ENCODE data around the gene RAF1.
A peak's percentile ranks its signal among the peaks of the same experiment; 100 is the strongest.

Gene RAF1

DNA sequence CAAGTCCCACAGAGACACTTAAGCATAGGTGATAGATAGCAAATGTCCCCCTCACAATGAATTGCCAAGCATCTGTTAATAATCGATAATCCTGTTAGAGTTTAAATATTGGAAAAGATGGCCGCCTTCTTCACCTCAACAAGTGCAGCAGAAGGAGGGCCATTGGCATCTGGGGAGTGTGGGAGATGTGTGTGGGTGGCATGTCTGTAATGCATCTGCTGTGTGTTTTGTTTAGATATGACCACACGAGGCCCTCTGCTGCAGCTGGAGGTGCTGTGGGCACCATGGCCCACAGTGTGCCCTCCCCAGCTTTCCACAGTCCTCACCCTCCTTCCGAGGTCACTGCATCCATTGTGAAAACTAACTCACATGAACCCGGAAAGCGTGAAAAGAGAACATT lies 94.1 kb downstream of the RAF1 start:
- Histone ChIP-seq H3K4me1 (ENCODE audit: control insufficient read depth, insufficient read depth, low read length) (no peaks in the 10 kb centered on the region), H3K9ac (ENCODE audit: low read depth, low read length) (no peak overlapping the region), H3K27me3 (ENCODE audit: control insufficient read depth, insufficient read depth, low read length) (no peaks in the 10 kb centered on the region), H3K9me3 (ENCODE audit: control insufficient read depth, insufficient read depth, low read length) (no peaks in the 10 kb centered on the region), H3K4me3 (ENCODE audit: low read depth, low read length) (no peak overlapping the region), H3K36me3 (ENCODE audit: control insufficient read depth, insufficient read depth, low read length) (peaks cover 28% of the 10 kb centered on the region)

DNA sequence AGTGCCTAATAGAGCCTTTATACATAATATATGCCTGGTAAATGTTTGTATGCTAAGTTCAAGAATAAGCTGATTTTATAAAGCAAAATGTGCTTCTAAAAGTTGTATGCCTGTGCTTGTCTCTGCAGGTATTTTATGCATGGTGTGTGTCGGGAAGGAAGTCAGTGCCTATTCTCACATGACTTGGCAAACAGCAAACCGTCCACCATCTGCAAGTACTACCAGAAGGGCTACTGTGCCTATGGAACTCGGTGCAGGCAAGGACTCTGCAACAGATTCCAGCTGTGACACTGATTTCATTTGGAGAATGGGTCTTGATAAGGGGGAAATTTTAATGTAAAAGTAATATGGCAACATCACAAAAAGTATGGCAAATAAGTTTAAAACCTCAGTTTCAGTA lies 95.2 kb downstream of the RAF1 start:
- Histone ChIP-seq H3K9ac (ENCODE audit: low read depth, low read length) (no peak overlapping the region), H3K27me3 (ENCODE audit: control insufficient read depth, insufficient read depth, low read length) (no peaks in the 10 kb centered on the region), H3K36me3 (ENCODE audit: control insufficient read depth, insufficient read depth, low read length) (peaks cover 17% of the 10 kb centered on the region), H3K4me1 (ENCODE audit: control insufficient read depth, insufficient read depth, low read length) (no peaks in the 10 kb centered on the region), H3K9me3 (ENCODE audit: control insufficient read depth, insufficient read depth, low read length) (no peaks in the 10 kb centered on the region), H3K4me3 (ENCODE audit: low read depth, low read length) (no peak overlapping the region)

DNA sequence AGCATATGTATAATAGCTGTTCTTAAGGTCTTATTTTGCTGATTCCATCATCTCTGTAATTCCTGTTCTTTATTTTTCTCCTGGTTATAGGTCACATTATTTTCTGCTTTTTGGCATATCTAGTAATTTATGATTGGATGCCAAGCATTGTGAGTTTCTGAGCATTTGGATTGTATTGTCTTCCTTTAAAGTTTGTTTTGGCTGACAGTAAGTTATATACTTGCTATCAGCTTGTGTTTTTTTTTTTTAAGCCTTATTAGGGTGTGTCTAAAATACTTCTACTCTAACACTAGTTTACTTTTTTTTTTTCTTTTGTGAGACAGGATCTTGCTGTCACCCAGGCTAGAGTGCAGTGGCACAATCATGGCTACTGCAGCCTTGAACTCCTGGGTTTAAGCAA lies 96.9 kb downstream of the RAF1 start:
- H3K36me3 ChIP-seq (ENCODE audit: control insufficient read depth, insufficient read depth, low read length), result peaks cover 7% of the 10 kb centered on the region
- H3K4me3 ChIP-seq (ENCODE audit: low read depth, low read length), result no peak overlapping the region
- H3K4me1 ChIP-seq (ENCODE audit: control insufficient read depth, insufficient read depth, low read length), result peaks cover 3% of the 10 kb centered on the region
- no peaks in the 10 kb centered on the region for H3K9me3 ChIP-seq (ENCODE audit: control insufficient read depth, insufficient read depth, low read length)
- H3K9ac ChIP-seq (ENCODE audit: low read depth, low read length), result no peak overlapping the region
- H3K27me3 ChIP-seq (ENCODE audit: control insufficient read depth, insufficient read depth, low read length), result no peaks in the 10 kb centered on the region

DNA sequence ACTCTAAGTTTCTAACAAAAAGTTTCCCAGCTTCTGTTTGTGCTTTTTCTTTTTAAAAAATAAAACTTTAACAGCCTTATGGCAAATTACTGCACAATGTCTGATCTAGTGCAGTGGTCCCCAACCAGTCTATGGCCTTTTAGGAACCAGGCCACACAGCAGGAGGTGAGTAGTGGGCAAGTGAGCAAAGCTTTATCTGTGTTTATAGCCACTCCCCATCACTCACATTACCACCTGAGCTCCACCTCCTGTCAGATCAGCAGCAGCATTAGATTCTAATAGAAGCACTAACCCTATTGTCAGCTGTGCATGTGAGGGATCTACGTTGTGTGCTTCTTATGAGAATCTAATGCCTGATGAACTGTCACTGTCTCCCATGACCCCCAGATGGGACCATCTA lies 101.5 kb downstream of the RAF1 start:
- Histone ChIP-seq H3K4me1 (ENCODE audit: control insufficient read depth, insufficient read depth, low read length) (peaks cover 14% of the 10 kb centered on the region), H3K9ac (ENCODE audit: low read depth, low read length) (no peak overlapping the region), H3K4me3 (ENCODE audit: low read depth, low read length) (no peak overlapping the region), H3K9me3 (ENCODE audit: control insufficient read depth, insufficient read depth, low read length) (no peaks in the 10 kb centered on the region), H3K27me3 (ENCODE audit: control insufficient read depth, insufficient read depth, low read length) (no peaks in the 10 kb centered on the region), H3K36me3 (ENCODE audit: control insufficient read depth, insufficient read depth, low read length) (no peaks in the 10 kb centered on the region)

DNA sequence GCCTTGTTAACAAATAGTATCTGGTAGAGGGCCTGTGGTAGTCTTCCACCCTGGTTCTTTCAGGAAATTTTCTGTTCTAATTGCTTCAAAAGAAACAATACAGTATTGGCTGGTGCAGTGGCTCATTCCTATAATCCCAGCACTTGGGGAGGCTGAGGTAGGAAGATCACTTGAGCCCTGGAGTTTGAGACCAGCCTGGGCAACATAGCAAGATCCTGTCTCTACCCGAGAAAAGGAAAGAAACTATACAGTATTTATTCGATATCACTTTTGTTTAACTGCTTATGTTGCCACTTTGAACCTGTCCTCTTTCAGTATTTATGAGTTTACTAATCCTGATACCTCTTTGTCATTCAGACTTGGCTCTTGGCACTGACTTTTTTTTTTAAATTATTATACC lies 102.5 kb downstream of the RAF1 start:
- Histone ChIP-seq H3K4me3 (ENCODE audit: low read depth, low read length) (no peak overlapping the region), H3K4me1 (ENCODE audit: control insufficient read depth, insufficient read depth, low read length) (peaks cover 14% of the 10 kb centered on the region), H3K9ac (ENCODE audit: low read depth, low read length) (no peak overlapping the region), H3K36me3 (ENCODE audit: control insufficient read depth, insufficient read depth, low read length) (no peaks in the 10 kb centered on the region), H3K27me3 (ENCODE audit: control insufficient read depth, insufficient read depth, low read length) (no peaks in the 10 kb centered on the region), H3K9me3 (ENCODE audit: control insufficient read depth, insufficient read depth, low read length) (no peaks in the 10 kb centered on the region)

DNA sequence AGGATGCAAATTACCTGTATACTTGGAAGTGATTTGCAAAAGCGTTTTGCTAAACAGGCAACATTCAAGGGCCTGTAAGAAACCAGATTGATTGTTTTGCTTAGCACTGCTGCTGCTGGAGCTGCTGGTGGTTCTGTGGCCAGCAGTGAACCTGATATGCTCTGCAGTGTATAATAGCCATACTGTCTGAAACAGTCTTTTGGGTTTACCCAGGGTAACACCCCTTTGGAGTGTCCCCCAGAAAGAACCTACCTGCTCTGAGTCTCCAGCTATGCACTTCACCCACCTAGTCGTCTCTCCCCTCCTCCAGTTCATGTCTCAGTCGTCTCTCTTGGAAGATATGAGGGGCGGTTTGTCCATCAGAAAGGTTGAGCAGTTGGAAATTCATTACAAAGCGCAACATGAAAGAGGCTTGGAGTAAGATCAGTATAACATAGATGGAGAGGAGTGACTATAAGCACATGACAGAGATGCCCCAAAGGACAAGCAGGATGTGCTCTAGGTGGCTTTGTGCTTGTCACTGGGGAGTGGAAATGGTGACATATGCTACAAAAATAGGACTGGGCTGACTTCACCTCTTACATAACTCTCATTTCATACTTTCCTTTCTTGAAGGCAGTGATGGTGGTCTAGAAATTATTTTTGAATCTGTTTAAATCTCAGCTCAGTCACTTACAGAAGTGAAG lies 103.3 kb downstream of the RAF1 start:
- Histone ChIP-seq H3K4me1 (ENCODE audit: control insufficient read depth, insufficient read depth, low read length) (peaks cover 14% of the 10 kb centered on the region), H3K4me3 (ENCODE audit: low read depth, low read length) (no peak overlapping the region), H3K27me3 (ENCODE audit: control insufficient read depth, insufficient read depth, low read length) (no peaks in the 10 kb centered on the region), H3K9me3 (ENCODE audit: control insufficient read depth, insufficient read depth, low read length) (no peaks in the 10 kb centered on the region), H3K36me3 (ENCODE audit: control insufficient read depth, insufficient read depth, low read length) (no peaks in the 10 kb centered on the region), H3K9ac (ENCODE audit: low read depth, low read length) (no peak overlapping the region)

DNA sequence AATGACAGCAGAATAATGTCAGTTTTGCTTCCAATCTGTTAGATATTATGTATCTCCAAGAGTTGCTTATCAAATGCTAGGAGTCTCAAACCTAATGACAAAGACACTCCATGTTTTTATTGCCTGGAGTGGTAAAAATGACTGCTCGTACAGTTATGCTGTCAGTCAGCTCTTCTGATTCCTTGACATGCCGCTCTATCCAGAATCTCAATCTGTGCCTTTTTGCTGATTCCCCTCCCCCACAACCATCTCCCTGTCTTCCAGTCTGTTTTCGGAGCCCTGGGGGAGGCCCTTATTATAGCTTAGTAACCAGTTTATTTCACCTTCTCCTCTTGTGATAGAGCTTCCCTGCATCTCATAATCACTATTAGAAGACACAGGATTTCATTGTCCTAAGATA lies 104.4 kb downstream of the RAF1 start:
- no peaks in the 10 kb centered on the region for H3K9me3 ChIP-seq (ENCODE audit: control insufficient read depth, insufficient read depth, low read length)
- H3K36me3 ChIP-seq (ENCODE audit: control insufficient read depth, insufficient read depth, low read length), result no peaks in the 10 kb centered on the region
- no peaks in the 10 kb centered on the region for H3K27me3 ChIP-seq (ENCODE audit: control insufficient read depth, insufficient read depth, low read length)
- H3K4me1 ChIP-seq (ENCODE audit: control insufficient read depth, insufficient read depth, low read length), result peaks cover 14% of the 10 kb centered on the region
- no peak overlapping the region for H3K9ac ChIP-seq (ENCODE audit: low read depth, low read length)
- H3K4me3 ChIP-seq (ENCODE audit: low read depth, low read length), result no peak overlapping the region

DNA sequence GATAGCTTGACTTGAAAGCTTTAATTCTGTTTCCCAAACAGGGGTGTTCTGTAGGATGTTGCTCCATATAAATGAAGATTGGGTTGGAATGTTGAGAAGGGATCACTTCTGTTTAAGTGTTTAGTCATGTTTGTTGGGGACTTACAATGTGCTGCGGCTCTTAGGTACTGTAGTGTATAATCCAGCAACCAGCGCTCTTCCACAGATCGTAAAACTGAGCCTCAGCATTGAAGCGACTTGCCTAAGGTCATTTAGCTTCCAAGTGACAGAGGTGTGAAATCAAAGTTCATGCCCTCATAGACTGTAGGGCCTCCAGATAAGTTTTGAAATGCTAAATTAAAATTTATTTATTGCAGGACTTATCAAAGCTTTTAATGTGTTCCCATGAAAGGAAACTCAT lies 105.2 kb downstream of the RAF1 start:
- peak overlapping the region; percentile 65 for H3K4me3 ChIP-seq (ENCODE audit: low read depth, low read length)
- H3K4me1 ChIP-seq (ENCODE audit: control insufficient read depth, insufficient read depth, low read length), result peaks cover 14% of the 10 kb centered on the region
- H3K27me3 ChIP-seq (ENCODE audit: control insufficient read depth, insufficient read depth, low read length), result no peaks in the 10 kb centered on the region
- no peaks in the 10 kb centered on the region for H3K36me3 ChIP-seq (ENCODE audit: control insufficient read depth, insufficient read depth, low read length)
- H3K9ac ChIP-seq (ENCODE audit: low read depth, low read length), result no peak overlapping the region
- no peaks in the 10 kb centered on the region for H3K9me3 ChIP-seq (ENCODE audit: control insufficient read depth, insufficient read depth, low read length)

DNA sequence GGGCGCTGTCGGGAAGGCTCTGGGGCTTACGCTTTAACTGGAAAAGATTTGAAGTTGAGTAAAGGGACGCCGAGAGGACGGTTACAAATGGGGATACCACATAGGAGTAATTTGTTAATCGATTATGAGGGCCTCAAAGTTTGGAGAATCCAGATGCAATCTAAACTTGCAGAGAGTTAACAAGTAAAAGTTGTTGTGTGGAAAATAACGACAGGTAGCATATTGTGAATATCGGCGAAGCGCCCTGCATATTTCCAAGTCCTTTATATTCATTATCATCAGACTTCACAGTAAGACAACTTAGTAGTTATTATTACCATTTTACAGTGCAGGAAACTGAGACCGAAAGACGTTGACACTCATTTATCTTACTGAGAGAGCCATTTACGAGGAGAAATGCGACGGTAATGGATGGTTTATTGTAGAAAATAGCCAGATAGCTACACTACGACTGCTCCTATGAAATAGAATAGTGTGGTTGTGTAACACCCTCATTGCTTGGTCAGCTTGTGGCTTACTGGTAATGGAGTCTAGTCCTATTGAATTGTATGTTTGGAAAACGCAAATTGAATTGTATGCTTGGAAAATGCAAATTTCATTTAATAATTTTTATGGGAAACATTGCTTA lies 106.3 kb downstream of the RAF1 start:
- Histone ChIP-seq H3K4me1 (ENCODE audit: control insufficient read depth, insufficient read depth, low read length) (peaks cover 12% of the 10 kb centered on the region), H3K36me3 (ENCODE audit: control insufficient read depth, insufficient read depth, low read length) (no peaks in the 10 kb centered on the region), H3K27me3 (ENCODE audit: control insufficient read depth, insufficient read depth, low read length) (no peaks in the 10 kb centered on the region), H3K9me3 (ENCODE audit: control insufficient read depth, insufficient read depth, low read length) (no peaks in the 10 kb centered on the region), H3K4me3 (ENCODE audit: low read depth, low read length) (peak overlapping the region; percentile 65), H3K9ac (ENCODE audit: low read depth, low read length) (peak overlapping the region; percentile 93)

DNA sequence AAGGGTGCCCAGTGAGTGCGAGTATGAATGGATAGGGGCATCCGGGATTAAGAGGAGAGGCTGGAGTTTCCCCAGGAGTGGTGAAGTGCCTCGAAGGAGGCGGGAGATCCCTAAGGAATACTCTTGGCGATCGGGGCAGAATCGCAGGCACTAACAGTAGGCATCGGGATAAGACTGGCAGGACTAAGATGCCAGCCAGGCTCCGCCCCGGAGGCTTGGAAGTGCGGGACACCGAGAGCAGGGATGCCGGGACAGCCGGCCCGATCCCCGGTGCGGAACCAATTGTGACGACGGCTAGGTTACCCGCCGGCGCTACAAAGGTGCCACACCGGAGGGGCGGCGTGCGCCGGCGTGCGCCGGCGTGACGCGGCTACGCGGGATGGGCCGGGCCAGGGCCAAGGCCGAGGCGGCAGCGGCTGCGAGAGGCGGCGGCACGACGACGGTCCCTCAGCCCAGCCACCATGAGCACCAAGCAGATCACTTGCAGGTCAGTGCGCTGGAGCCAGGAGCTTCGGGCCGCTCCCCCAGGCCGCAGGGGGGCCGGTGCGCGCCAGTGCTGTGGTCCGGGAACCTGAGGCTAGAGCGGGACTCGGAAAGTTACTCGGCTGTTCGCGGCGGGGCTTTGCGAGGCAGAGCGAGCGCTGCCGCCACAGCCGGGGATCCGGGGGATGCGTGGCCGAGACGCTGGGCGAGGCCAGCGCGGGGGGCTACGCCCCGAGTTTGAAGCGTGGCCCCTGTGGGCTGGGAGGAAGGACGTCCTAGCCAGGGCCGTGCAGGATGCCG lies 107.0 kb downstream of the RAF1 start, which contains the start of gene MKRN2:
Gene MKRN2 (plus strand): TSS at position 398 of the 783 bp plus-strand sequence. CDS start 64 bp downstream, at position 462.
- H3K9ac ChIP-seq (ENCODE audit: low read depth, low read length), result peak within 1 kb of the TSS; percentile 93
- H3K36me3 ChIP-seq (ENCODE audit: control insufficient read depth, insufficient read depth, low read length), result no peaks in the 10 kb centered on the region
- no peaks in the 10 kb centered on the region for H3K9me3 ChIP-seq (ENCODE audit: control insufficient read depth, insufficient read depth, low read length)
- peaks cover 12% of the 10 kb centered on the region for H3K4me1 ChIP-seq (ENCODE audit: control insufficient read depth, insufficient read depth, low read length)
- peak within 1 kb of the TSS; percentile 65 for H3K4me3 ChIP-seq (ENCODE audit: low read depth, low read length)
- H3K27me3 ChIP-seq (ENCODE audit: control insufficient read depth, insufficient read depth, low read length), result no peaks in the 10 kb centered on the region

DNA sequence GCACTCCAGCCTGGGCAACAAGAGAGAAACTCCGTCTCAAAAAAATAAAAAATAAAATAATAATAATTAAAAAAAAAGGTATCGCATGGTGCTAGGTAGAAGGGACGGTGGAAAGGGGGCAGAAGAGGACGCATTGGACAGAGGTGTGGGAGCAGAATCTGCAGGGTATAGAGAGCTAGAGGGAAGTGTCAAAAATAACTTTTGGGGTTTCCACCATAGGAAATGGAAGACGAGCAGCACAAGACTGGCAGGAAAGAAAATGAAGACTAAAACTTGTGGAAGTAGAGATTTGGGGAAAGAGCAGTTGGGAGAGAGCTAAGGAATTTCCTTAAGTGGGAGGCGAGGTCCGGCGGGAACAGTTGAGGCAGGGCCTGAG lies 107.6 kb downstream of the RAF1 start:
- Histone ChIP-seq H3K4me1 (ENCODE audit: control insufficient read depth, insufficient read depth, low read length) (peaks cover 12% of the 10 kb centered on the region), H3K36me3 (ENCODE audit: control insufficient read depth, insufficient read depth, low read length) (no peaks in the 10 kb centered on the region), H3K9ac (ENCODE audit: low read depth, low read length) (peak overlapping the region; percentile 57), H3K9me3 (ENCODE audit: control insufficient read depth, insufficient read depth, low read length) (no peaks in the 10 kb centered on the region), H3K4me3 (ENCODE audit: low read depth, low read length) (peak overlapping the region; percentile 65), H3K27me3 (ENCODE audit: control insufficient read depth, insufficient read depth, low read length) (no peaks in the 10 kb centered on the region)

Measured in iPS-15b (cell line).